HG03342 (cell line): ENCODE results near the gene MYO5B.
"Not testable (repeated sequence)": the region's sequence is repeated elsewhere in the genome, so short reads cannot be mapped to it uniquely, and the experiment has no call there.

Experiments
- ATAC-seq: cut with Tn5 transposase; IDR thresholded peaks from one replicate; pipeline ENCODE4 v1.9.1; 2021; ENCODE audit warnings: mild to moderate bottlenecking, moderate library complexity; ENCODE audit not compliant: unreplicated experiment

MYO5B gene

GRCh38 chr18:49811151-49811938, 383.6 kb downstream of the MYO5B start:
- no peak for ATAC-seq

DNA sequence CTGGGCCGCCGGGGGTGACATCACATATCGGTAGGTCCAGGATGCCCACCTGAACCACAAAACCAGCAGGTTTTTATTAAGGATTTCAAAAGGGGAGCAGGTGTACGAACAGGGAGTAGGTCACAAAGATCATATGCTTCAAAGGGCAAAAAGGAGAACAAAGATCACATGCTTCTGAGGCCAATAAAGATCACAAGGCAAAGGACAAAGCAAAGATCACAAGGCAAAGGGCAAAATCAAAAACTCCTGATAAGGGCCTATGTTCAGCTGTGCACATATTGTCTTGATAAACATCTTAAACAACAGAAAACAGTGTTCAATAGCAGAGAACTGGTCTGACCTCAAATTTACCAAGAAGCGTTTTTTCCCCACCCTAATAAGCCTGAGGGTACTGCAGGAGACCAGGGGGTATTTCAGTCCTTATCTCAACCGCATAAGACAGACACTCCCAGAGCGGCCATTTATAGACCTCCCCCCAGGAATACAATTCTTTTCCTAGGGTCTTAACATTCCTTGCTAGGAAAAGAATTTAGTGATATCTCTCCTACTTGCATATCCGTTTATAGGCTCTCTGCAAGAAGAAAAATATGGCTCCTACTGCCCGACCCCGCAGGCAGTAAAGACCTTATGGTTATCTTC, 386.3 kb downstream of the MYO5B start:
- not testable (repeated sequence) for ATAC-seq

DNA sequence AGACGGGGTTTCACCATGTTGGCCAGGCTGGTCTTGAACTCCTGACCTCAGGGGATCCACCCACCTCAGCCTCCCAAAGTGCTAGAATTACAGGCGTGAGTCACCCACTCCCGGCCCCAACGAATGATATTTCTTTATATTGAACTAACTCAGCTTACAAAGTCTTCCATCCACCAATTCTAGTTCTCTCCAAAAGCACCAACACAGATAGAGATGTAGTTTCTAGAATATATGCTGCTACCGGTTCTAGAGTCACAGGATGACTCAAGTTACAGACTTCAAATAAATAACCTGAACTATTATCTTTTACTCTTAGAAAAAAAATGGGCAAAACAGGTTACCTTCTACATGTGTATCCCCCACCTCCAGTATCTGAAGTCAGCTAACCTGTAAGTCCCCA, 390.9 kb downstream of the MYO5B start:
- ATAC-seq: no peak

DNA sequence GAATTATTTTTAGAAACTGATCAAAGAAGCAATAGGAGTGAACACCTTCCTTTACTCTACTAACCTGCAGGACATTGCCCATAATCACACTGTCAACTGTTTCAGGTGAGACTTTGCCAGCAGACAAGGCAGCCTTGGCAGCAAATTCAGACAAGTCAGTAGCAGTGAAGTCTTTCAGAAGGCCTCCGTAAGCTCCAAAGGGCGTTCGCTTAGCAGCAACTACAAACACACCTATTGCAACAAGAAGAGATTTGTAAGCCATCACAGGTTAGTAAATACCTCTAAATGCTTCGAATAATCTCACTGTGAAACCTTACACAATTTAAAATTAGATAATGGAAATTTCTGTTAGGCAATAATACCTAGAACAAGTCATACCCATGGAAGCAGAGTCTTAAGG, 392.3 kb downstream of the MYO5B start:
- no peak for ATAC-seq

GRCh38 chr18:49800491-49800890, 394.5 kb downstream of the MYO5B start:
- not testable (repeated sequence) for ATAC-seq

- ATAC-seq: not testable (repeated sequence)
Observed at GRCh38 chr18:49799806-49800205, 395.1 kb downstream of the MYO5B start.

DNA sequence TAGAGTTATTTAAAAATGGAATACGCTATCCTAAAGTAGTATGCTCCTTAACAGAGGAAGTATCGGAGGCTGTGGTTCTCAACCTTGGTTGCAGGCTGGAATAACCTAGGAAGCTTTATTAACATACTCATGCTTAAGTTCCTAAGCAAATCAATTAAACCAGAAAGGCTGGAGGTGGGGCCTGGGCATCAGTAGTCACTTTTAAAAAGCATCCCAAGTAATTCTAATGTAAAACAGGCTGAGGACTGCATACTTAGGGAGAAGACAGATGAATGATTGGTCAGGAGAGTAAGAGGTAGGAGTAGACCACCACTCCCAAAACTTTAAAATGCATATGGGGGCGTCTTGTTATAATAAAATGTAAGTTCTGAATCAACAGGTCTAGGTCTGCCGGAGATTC, 396.9 kb downstream of the MYO5B start:
- ATAC-seq: no peak

DNA sequence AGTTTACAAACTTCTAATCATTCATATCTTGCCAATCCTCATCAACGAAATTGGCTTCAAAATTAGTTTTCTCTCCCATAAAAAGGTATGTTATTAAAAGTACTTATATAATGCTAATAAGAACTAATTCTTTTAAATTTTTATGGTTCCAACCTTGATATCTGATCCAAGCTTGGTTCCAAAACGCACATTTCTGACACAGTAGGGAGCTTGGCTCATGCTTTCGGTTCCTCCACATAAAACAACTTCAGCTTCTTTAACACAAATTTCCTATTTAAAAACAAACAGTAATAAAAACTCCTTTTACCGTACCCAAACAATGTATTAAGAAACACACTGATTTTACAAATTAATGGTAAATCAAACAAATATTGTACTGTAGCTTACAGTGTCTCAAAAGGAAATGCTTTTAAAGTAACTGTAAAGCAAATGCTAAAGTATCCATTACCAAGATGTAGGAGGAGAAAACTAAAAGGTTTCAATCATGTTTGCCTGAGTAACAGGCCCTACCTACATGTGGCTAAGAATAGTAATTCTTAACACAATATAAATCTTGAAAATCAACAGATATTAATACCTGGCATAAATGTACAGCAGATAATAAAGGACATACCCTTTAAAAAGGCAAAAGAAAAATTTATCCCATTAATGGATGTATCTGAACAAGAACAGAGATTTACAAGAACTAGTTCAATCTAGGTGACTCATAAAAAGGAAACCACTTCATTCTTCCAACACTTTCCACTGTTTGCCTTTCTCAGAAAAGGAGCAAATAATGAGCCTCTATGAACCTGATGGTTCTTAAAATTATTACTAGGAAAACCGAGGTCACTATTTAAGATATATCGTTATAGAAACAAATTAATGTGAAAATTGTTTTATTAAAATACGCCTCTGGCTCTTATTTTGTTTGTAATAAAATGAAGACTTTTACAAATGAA, 399.1 kb downstream of the MYO5B start:
- no peak for ATAC-seq

GRCh38 chr18:49794743-49795142, 400.2 kb downstream of the MYO5B start:
- no peak for ATAC-seq

DNA sequence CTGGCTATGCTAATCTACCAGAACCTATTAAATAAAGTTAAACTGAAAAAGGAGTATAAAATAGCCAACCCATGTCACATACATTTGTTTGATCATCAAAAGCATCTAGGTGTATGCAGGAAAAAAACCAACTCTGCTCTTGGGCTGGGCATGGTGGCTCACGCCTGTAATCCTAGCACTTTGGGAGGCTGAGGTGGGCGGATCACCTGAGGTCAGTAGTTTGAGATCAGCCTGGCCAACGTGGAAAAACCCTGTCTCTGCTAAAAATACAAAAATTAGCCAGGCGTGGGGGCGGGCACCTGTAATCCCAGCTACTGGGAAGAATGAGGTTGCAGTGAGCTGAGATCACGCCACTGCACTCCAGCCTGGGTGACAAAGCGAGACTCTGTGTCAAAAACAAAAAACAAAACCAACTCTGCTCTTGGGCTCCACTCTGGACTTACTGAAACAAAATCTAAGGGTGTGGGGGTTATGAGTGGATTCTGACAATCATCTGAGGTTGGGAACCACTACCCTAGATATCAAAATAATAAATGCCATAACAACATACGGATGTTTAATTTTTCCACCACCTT, 405.3 kb downstream of the MYO5B start:
- ATAC-seq: not testable (repeated sequence)

- ATAC-seq: peak; percentile 64
Observed at GRCh38 chr18:49788327-49788898, 406.5 kb downstream of the MYO5B start.

DNA sequence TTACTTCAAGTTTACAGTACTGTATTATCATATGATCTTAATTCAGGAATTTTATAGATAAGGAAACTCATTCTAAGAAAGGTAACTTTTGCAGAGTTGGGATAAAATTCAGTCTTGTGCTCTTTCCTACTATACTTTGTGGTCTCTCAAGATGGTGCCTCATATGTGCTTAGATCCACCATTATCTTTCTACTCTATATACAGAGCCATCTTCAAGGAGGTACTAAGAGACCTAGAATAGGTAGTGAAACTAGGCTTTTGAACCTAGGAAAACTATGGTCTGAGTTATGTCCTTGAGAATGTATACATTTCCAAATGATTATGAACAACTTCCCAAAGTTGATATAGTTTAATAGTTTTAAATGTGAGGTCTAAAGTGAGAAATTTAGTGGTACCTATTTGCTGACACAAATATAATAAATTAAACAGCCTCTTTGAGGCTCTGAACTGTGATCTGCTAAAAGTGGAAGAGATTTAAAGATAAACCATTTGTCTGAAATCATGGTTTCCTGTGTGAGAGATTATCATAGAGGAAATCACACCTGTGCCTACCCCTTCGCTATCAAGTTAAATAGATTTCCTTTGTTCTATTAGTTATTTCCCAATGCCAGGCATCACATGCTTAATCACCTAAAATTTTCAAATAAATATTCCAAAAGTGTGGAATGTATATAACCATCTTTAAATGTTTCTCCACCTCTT, 408.8 kb downstream of the MYO5B start:
- no peak for ATAC-seq

- ATAC-seq: no peak
Observed at GRCh38 chr18:49784427-49785185, 410.3 kb downstream of the MYO5B start.

DNA sequence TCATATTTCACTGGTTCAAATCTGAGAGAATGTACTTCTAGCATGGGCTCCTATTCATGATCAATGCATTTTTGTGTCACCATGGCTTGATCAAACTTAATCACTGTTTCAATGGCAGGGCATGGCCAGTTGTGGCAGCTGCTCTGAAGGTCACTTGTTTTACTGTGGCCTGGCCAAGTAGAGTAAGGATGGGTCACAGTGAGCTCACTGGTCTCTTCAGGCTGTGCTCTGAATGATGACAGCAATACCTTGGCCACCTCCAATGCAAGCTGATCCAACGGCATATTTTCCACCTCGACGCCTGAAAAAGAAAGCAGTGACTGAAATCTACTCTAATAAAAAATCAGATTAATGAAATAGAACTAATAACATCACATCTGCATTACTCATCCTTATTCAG, 411.3 kb downstream of the MYO5B start:
- not testable (repeated sequence) for ATAC-seq

DNA sequence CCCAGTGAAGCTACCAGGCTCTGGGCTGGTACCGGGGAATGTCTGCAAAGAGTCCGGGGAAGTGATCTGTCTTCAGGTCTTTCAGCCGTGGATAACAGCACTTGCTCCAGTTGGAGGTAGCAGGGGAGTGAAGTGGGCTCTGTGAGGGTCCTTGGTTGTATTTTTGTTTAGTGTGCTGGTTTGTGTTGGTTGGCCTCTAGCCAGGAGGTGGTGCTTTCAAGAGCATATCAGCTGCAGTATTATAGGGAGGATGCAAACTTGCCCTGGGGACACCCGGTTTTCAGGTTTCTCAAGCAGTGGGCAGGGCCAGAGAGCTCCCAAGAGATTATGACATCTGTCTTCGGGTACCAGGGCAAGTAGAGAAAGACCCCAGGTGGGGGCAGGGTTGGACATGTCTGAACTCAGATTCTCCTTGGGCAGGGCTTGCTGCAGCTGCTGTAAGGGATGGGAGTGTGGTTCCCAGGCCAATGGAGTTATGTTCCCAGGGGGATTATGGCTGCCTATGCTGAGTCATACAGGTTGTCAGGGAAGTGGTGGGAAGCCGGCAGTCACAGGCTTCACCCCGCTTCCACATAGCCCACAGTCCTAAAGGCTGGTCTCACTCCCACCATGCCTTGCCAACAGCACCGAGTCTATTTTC, 416.0 kb downstream of the MYO5B start:
- ATAC-seq: no peak
